Germinal center (tissue), 1 donor: ENCODE results near the gene GIPC2.
"Not testable (repeated sequence)": the region's sequence is repeated elsewhere in the genome, so short reads cannot be mapped to it uniquely, and the experiment has no call there.

Experiments
- DNase-seq: peaks from one replicate; pipeline ENCODE4 v3.0.0; 2012; ENCODE audit warnings: mixed read lengths, low spot score

GIPC2 gene

GRCh38 chr1:78045926-78046778 lies at the start of gene GIPC2:
Gene GIPC2 (plus strand): TSS chr1:78045966. CDS start chr1:78046095, 129 bp downstream.
- peak; percentile 22 for DNase-seq

GRCh38 chr1:77996734-77997133 lies 49.0 kb upstream of the GIPC2 start:
- no peak for DNase-seq

- DNase-seq: not testable (repeated sequence)
Observed at GRCh38 chr1:78000536-78000935, 45.2 kb upstream of the GIPC2 start.

GRCh38 chr1:78003070-78003746 lies 42.6 kb upstream of the GIPC2 start:
- DNase-seq: no peak

- peak; percentile 45 for DNase-seq
Observed at GRCh38 chr1:78003882-78004718, 41.7 kb upstream of the GIPC2 start.

- peak; percentile 80 for DNase-seq
Observed at GRCh38 chr1:78004719-78005447, 40.9 kb upstream of the GIPC2 start, which contains the start of gene DNAJB4. Gene DNAJB4 (plus strand): TSS chr1:78004939. CDS start chr1:78005111, 172 bp downstream.

GRCh38 chr1:78005448-78005722 lies 40.4 kb upstream of the GIPC2 start:
- DNase-seq: no peak

GRCh38 chr1:78005755-78006154 lies 40.0 kb upstream of the GIPC2 start:
- no peak for DNase-seq

- DNase-seq: no peak
Observed at GRCh38 chr1:78006521-78006920, 39.2 kb upstream of the GIPC2 start.

GRCh38 chr1:78007677-78008341 lies 38.0 kb upstream of the GIPC2 start:
- no peak for DNase-seq

GRCh38 chr1:78009276-78009675 lies 36.5 kb upstream of the GIPC2 start:
- DNase-seq: no peak

- DNase-seq: no peak
Observed at GRCh38 chr1:78009836-78010235, 35.9 kb upstream of the GIPC2 start.

- DNase-seq: no peak
Observed at GRCh38 chr1:78011050-78011449, 34.7 kb upstream of the GIPC2 start.

GRCh38 chr1:78015148-78015547 lies 30.6 kb upstream of the GIPC2 start:
- no peak for DNase-seq

- no peak for DNase-seq
Observed at GRCh38 chr1:78019024-78019423, 26.7 kb upstream of the GIPC2 start.

GRCh38 chr1:78021134-78021533 lies 24.6 kb upstream of the GIPC2 start:
- DNase-seq: not testable (repeated sequence)

GRCh38 chr1:78029793-78030192 lies 16.0 kb upstream of the GIPC2 start:
- DNase-seq: no peak

- no peak for DNase-seq
Observed at GRCh38 chr1:78032996-78033796, 12.6 kb upstream of the GIPC2 start.

GRCh38 chr1:78033797-78034172 lies 12.0 kb upstream of the GIPC2 start:
- no peak for DNase-seq

GRCh38 chr1:78035121-78035520 lies 10.6 kb upstream of the GIPC2 start:
- DNase-seq: no peak

- no peak for DNase-seq
Observed at GRCh38 chr1:78036450-78036849, 9.3 kb upstream of the GIPC2 start.
